OCI-LY3 (cell line): ENCODE data around the gene RIN1.
"Not testable (repeated sequence)": the region's sequence is repeated elsewhere in the genome, so short reads cannot be mapped to it uniquely, and the experiment has no call there.

ENCODE experiments used
- H2AFZ ChIP-seq: fragments of 200-600, 300-600 bp; shearing (Covaris generic); 2 replicates; pipeline ENCODE4 v1.6.0; 2014; ENCODE audit warnings: antibody characterized with exemption, low read depth, low read length
- H3K27ac ChIP-seq: fragments of 200-600, 300-600 bp; sonication (generic); 2 replicates; pipeline ENCODE4 v1.5.1; 2014; ENCODE audit warnings: mild to moderate bottlenecking, low read length, moderate library complexity, mixed read lengths
- H3K27me3 ChIP-seq: fragments of 200-600, 300-600 bp; sonication (generic); 2 replicates; pipeline ENCODE4 v1.6.1; 2014; ENCODE audit warnings: low read depth, low read length, mixed read lengths
- H3K36me3 ChIP-seq: fragments of 200-600, 300-600 bp; sonication (generic); replicated peaks from 2 replicates; pipeline ENCODE3; 2014; ENCODE audit warnings: low read depth, low read length, mixed read lengths
- H3K4me1 ChIP-seq: fragments of 300-600, 200-600 bp; sonication (generic); 2 replicates; pipeline ENCODE4 v1.6.1; 2014; ENCODE audit warnings: low read length, mixed read lengths
- H3K4me2 ChIP-seq: fragments of 200-600, 300-600 bp; sonication (generic); 2 replicates; pipeline ENCODE4 v1.6.1; 2014; ENCODE audit warnings: low read length, mixed read lengths
- H3K4me3 ChIP-seq: fragments of 300-600, 200-600 bp; sonication (generic); 2 replicates; pipeline ENCODE4 v1.5.1; 2014; ENCODE audit warnings: antibody characterized with exemption, mild to moderate bottlenecking, low read length, moderate library complexity
- H3K79me2 ChIP-seq: fragments of 300-600, 200-600 bp; shearing (Covaris generic); 2 replicates; pipeline ENCODE4 v1.6.1; 2014; ENCODE audit warnings: mild to moderate bottlenecking, low read length, mixed read lengths
- H3K9ac ChIP-seq: fragments of 300-600, 200-600 bp; shearing (Covaris generic); 2 replicates; pipeline ENCODE4 v1.6.0; 2014; ENCODE audit warnings: mild to moderate bottlenecking, low read length, moderate library complexity
- H3K9me3 ChIP-seq: fragments of 200-600, 300-600 bp; shearing (Covaris generic); 2 replicates; pipeline ENCODE4 v1.6.1; 2014; ENCODE audit warnings: low read length, mixed read lengths; ENCODE audit not compliant: insufficient read depth
- H4K20me1 ChIP-seq: fragments of 200-600, 300-600 bp; sonication (generic); 2 replicates; pipeline ENCODE4 v1.6.1; 2016; ENCODE audit warnings: low read length, mixed read lengths; ENCODE audit not compliant: insufficient read depth
- CTCF ChIP-seq: fragments of 200-600, 300-600 bp; sonication (generic); IDR thresholded peaks from 2 replicates; pipeline ENCODE4 v1.5.1; 2014; ENCODE audit warnings: antibody characterized with exemption, low read length, low read depth
- EZH2phosphoT487 ChIP-seq: fragments of 200-600 bp; shearing (Covaris generic); IDR thresholded peaks from 2 replicates; pipeline ENCODE4 v1.6.1; 2018; ENCODE audit warnings: antibody characterized with exemption, mixed run types, low read depth

The RIN1 gene

GRCh38 chr11:66336234-66337102 is at the start of gene RIN1:
Gene RIN1, minus strand, starts transcription at chr11:66336434. Its CDS starts 32 bp downstream, at chr11:66336402.
- Histone ChIP-seq H3K4me2 (no peak within 1 kb of the TSS), H3K79me2 (no peaks in the 10 kb centered on the region), H3K4me1 (no peaks in the 10 kb centered on the region), H3K27me3 (no peaks in the 10 kb centered on the region), H3K4me3 (no peak within 1 kb of the TSS), H3K27ac (no peak within 1 kb of the TSS), H3K9me3 (no peaks in the 10 kb centered on the region), H3K9ac (no peak within 1 kb of the TSS), H3K36me3 (peaks cover 25% of the 10 kb centered on the region), H2AFZ (no peak within 1 kb of the TSS), H4K20me1 (no peaks in the 10 kb centered on the region)
- TF ChIP-seq EZH2phosphoT487 = no peak
- peak; percentile 28 for TF ChIP-seq CTCF

- not testable (repeated sequence) for H2AFZ ChIP-seq, H3K27me3 ChIP-seq, H3K9me3 ChIP-seq, H3K36me3 ChIP-seq, H3K4me2 ChIP-seq, H3K27ac ChIP-seq, H3K4me3 ChIP-seq, H3K4me1 ChIP-seq, H3K9ac ChIP-seq, H3K79me2 ChIP-seq, H4K20me1 ChIP-seq
Measured at GRCh38 chr11:66384316-66384715, 48.1 kb upstream of the RIN1 start.

- H3K79me2 ChIP-seq, H3K9ac ChIP-seq, H3K27me3 ChIP-seq, H2AFZ ChIP-seq, H3K4me2 ChIP-seq, H3K27ac ChIP-seq, H3K36me3 ChIP-seq, H3K4me3 ChIP-seq, H3K9me3 ChIP-seq, H3K4me1 ChIP-seq, H4K20me1 ChIP-seq: not testable (repeated sequence)
Measured at GRCh38 chr11:66380264-66380663, 44.0 kb upstream of the RIN1 start.

GRCh38 chr11:66373690-66374287 is 37.6 kb upstream of the RIN1 start:
- H3K27ac ChIP-seq, H3K79me2 ChIP-seq, H4K20me1 ChIP-seq, H3K36me3 ChIP-seq, H3K4me2 ChIP-seq, H3K27me3 ChIP-seq, H3K9ac ChIP-seq, H3K9me3 ChIP-seq, H3K4me3 ChIP-seq: not testable (repeated sequence)
- Histone ChIP-seq H2AFZ (0 out of 2 replicates have a peak overlapping the region, but pooled peaks have one; percentile 21), H3K4me1 (peaks cover 12% of the 10 kb centered on the region)

GRCh38 chr11:66373265-66373664 is 37.0 kb upstream of the RIN1 start:
- Histone ChIP-seq H2AFZ (0 out of 2 replicates have a peak overlapping the region, but pooled peaks have one; percentile 21), H3K27ac (no peak overlapping the region), H3K9me3 (no peaks in the 10 kb centered on the region), H3K27me3 (no peaks in the 10 kb centered on the region), H3K79me2 (no peaks in the 10 kb centered on the region), H3K36me3 (no peaks in the 10 kb centered on the region), H4K20me1 (no peaks in the 10 kb centered on the region), H3K9ac (no peak overlapping the region), H3K4me2 (peak overlapping the region; percentile 91), H3K4me3 (peak overlapping the region; percentile 78), H3K4me1 (peaks cover 12% of the 10 kb centered on the region)
- TF ChIP-seq EZH2phosphoT487 = no peak
- TF ChIP-seq CTCF = no peak
